GM18520 (cell line): ENCODE measurements around the gene NAGLU.
"Not testable (repeated sequence)": the region's sequence is repeated elsewhere in the genome, so short reads cannot be mapped to it uniquely, and the experiment has no call there.

Source experiments
- ATAC-seq: cut with Tn5 transposase; IDR thresholded peaks from one replicate; pipeline ENCODE4 v1.9.1; 2021; ENCODE audit not compliant: unreplicated experiment

NAGLU gene

GRCh38 chr17:42543190-42544079 is 7.4 kb downstream of the NAGLU start:
- no peak for ATAC-seq

- no peak for ATAC-seq
These were observed 8.8 kb downstream of the NAGLU start for GRCh38 chr17:42544874-42545283.

- ATAC-seq, result not testable (repeated sequence)
These were observed 9.9 kb downstream of the NAGLU start for GRCh38 chr17:42545755-42546505.

- ATAC-seq, result no peak
These were observed 11.0 kb downstream of the NAGLU start for GRCh38 chr17:42547001-42547461.

- no peak for ATAC-seq
These were observed 11.6 kb downstream of the NAGLU start for GRCh38 chr17:42547698-42548069.

- peak; percentile 45 for ATAC-seq
These were observed 12.2 kb downstream of the NAGLU start for GRCh38 chr17:42548070-42548837.

GRCh38 chr17:42548993-42549755 is 13.1 kb downstream of the NAGLU start:
- no peak for ATAC-seq

GRCh38 chr17:42552736-42553135 is 16.7 kb downstream of the NAGLU start, which contains the start of gene HSD17B1:
Gene HSD17B1, plus strand, starts transcription at chr17:42552923. Its CDS starts 11 bp downstream, at chr17:42552934.
- ATAC-seq, result not testable (repeated sequence)

- no peak for ATAC-seq
These were observed 17.2 kb downstream of the NAGLU start for GRCh38 chr17:42553161-42553818.

GRCh38 chr17:42553866-42554249 is 17.8 kb downstream of the NAGLU start:
- no peak for ATAC-seq

- ATAC-seq, result peak; percentile 50
These were observed 18.4 kb downstream of the NAGLU start for GRCh38 chr17:42554250-42555121.

GRCh38 chr17:42555122-42555622 is 19.1 kb downstream of the NAGLU start:
- no peak for ATAC-seq

GRCh38 chr17:42555961-42556617 is 20.0 kb downstream of the NAGLU start:
- not testable (repeated sequence) for ATAC-seq

- ATAC-seq, result no peak
These were observed 23.0 kb downstream of the NAGLU start for GRCh38 chr17:42559075-42559474.

- ATAC-seq, result no peak
These were observed 24.2 kb downstream of the NAGLU start for GRCh38 chr17:42560246-42560645.

GRCh38 chr17:42561897-42562387 is 25.9 kb downstream of the NAGLU start, which contains the start of gene COASY:
Gene COASY, plus strand, starts transcription at chr17:42562148. Its CDS starts 475 bp downstream, at chr17:42562623.
- peak; percentile 50 for ATAC-seq

- no peak for ATAC-seq
These were observed 26.5 kb downstream of the NAGLU start for GRCh38 chr17:42562388-42563142.
